ENCODE data around the gene FNTB.
A peak's percentile ranks its signal among the peaks of the same experiment; 100 is the strongest.

Gene FNTB

DNA sequence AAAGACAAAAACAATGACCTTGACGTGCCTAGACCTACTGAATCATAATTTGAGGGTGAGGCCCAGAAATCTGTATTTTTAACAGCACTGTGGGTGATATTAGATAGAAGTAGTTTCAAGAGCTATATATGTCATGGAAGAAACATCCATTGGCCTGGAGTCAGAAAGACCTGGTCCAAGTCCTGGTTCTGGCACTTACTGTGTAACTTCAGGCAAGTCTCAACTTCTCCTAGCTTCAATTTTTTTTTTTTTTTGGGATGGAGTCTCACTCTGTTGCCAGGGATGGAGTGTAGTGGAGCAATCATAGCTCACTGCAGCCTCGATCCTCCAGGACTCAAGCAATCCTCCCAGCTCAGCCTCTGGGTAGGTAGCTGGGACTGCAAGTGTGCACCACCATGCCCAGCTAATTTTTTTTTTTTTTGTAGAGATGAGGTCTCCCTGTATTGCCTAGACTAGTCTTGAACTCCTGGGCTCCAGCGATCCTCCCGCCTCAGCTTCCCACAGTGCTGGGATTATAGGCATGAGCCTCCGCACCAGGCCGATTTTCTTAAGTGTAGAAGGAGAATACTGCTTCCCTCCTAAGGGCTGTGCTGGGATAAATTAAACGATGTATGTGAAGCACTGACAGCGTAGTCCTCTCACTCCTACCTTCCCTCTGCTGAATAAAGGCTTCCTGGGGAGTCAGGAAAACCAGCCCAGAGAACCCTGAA, 29.8 kb upstream of the FNTB start:
- H3K4me3 Mint-ChIP-seq, result no peak overlapping the region
- no peaks in the 10 kb centered on the region for H3K9me3 Mint-ChIP-seq
- ATAC-seq (replicated peaks; ENCODE audit: extremely low read depth, poor library complexity, severe bottlenecking) (no peak), DNase-seq (ENCODE audit: low spot score in 2 of 2) (no peak)
- peaks cover 4% of the 10 kb centered on the region for H3K36me3 Mint-ChIP-seq (ENCODE audit: insufficient read depth)
- H3K4me1 Mint-ChIP-seq, result peaks cover 17% of the 10 kb centered on the region
- no peak overlapping the region for H3K27ac Mint-ChIP-seq (ENCODE audit: low read depth)
- no peaks in the 10 kb centered on the region for H3K27me3 Mint-ChIP-seq

GRCh38 chr14:64958201-64958600, 28.5 kb upstream of the FNTB start:
- Mint-ChIP-seq H3K27ac (ENCODE audit: low read depth) (no peak overlapping the region), H3K4me1 (peaks cover 17% of the 10 kb centered on the region), H3K27me3 (no peaks in the 10 kb centered on the region), H3K4me3 (no peak overlapping the region), H3K36me3 (ENCODE audit: insufficient read depth) (peaks cover 4% of the 10 kb centered on the region), H3K9me3 (no peaks in the 10 kb centered on the region)
- ATAC-seq (replicated peaks; ENCODE audit: extremely low read depth, poor library complexity, severe bottlenecking), result no peak
- no peak for DNase-seq (ENCODE audit: low spot score in 2 of 2)

- Mint-ChIP-seq H3K27ac (ENCODE audit: low read depth) (peak overlapping the region; percentile 44), H3K4me3 (no peak overlapping the region), H3K9me3 (no peaks in the 10 kb centered on the region), H3K4me1 (peaks cover 17% of the 10 kb centered on the region), H3K36me3 (ENCODE audit: insufficient read depth) (peaks cover 4% of the 10 kb centered on the region), H3K27me3 (no peaks in the 10 kb centered on the region)
- ATAC-seq (replicated peaks; ENCODE audit: extremely low read depth, poor library complexity, severe bottlenecking) (no peak), DNase-seq (ENCODE audit: low spot score in 2 of 2) (no peak)
These were observed 28.0 kb upstream of the FNTB start for GRCh38 chr14:64958743-64959142.

DNA sequence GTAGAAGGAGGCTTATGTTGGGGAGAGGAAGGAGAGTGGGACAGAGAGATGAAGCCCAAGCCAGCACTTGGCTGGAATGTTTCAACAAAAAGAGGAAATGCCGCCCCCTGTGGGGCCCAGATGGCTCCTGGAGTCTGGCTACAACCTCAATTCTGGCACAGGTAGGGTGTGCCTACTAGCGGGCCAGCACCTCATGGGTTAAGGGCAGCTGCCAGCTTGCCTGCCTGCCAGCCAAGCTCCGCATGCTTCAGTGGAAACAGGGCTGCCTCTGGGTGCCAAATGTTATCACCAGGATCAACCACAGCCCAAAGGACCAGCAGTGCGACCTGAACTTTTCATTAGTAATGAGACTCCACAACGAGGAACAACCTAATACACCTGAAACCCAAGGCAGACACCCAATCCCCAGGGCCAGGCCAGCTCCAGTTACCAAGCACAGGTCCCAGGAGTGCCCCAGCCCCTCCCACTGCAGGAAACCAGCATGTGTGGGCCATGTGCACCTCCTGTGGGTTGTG, 25.9 kb upstream of the FNTB start:
- Mint-ChIP-seq H3K27ac (ENCODE audit: low read depth) (no peak overlapping the region), H3K27me3 (no peaks in the 10 kb centered on the region), H3K4me3 (no peak overlapping the region), H3K9me3 (no peaks in the 10 kb centered on the region), H3K4me1 (peaks cover 6% of the 10 kb centered on the region), H3K36me3 (ENCODE audit: insufficient read depth) (peaks cover 2% of the 10 kb centered on the region)
- ATAC-seq (replicated peaks; ENCODE audit: extremely low read depth, poor library complexity, severe bottlenecking) (no peak), DNase-seq (ENCODE audit: low spot score in 2 of 2) (no peak)

DNA sequence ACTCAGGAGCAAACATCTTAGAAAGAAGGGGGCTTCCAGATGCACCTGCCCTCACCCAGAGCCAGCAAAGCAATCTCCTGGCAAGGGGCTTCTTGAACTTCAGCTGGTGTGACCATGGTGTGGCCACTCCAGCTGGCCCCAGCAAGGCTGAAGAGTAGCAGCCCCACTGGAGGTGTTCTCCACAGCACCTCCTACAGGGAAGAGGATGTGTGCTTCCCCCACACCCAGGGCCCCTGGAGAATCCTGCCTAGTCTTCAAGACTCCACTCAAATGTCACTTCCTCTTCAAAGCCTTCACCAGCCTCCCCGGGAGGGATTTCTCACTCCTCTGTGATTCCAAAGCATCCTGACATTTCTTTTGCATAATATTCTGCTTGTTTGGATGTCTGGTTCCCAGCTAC, 23.1 kb upstream of the FNTB start:
- no peaks in the 10 kb centered on the region for H3K36me3 Mint-ChIP-seq (ENCODE audit: insufficient read depth)
- H3K27ac Mint-ChIP-seq (ENCODE audit: low read depth), result no peak overlapping the region
- no peaks in the 10 kb centered on the region for H3K9me3 Mint-ChIP-seq
- DNase-seq (ENCODE audit: low spot score in 2 of 2) (no peak), ATAC-seq (replicated peaks; ENCODE audit: extremely low read depth, poor library complexity, severe bottlenecking) (no peak)
- no peak overlapping the region for H3K4me3 Mint-ChIP-seq
- H3K27me3 Mint-ChIP-seq, result no peaks in the 10 kb centered on the region
- H3K4me1 Mint-ChIP-seq, result peaks cover 17% of the 10 kb centered on the region

DNA sequence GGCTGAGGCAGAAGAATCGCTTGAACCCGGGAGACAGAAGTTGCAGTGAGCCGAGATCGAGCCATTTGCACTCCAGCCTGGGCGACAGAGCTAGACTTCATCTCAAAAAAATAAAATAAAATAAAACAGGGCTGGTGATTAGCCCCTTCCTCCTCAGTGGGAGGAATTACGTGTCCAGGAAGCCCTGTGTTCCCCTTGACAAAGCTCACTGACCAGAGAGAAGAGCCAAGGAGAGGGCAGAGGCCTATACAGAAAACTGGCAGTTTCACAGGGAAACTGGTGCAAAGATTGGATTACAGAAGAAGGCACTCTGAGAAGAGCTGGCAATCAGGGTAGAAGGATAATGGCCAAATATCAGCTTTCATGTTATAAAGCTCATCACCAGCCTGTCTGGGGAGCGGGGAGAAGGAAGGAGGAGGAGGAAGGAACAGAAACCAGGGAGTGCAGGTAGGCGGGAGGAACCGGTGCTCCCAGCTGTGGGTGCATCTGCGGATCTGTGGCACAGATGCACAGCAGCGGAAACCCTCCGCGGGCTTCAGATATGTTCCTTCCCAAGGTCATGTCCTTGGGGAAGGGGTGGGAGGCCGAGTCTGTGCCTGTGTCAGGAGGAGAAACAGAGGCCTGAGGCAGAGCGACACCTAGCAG, 21.2 kb upstream of the FNTB start:
- Mint-ChIP-seq H3K27ac (ENCODE audit: low read depth) (no peak overlapping the region), H3K36me3 (ENCODE audit: insufficient read depth) (no peaks in the 10 kb centered on the region), H3K4me3 (no peak overlapping the region), H3K9me3 (no peaks in the 10 kb centered on the region), H3K27me3 (no peaks in the 10 kb centered on the region), H3K4me1 (peaks cover 18% of the 10 kb centered on the region)
- DNase-seq (ENCODE audit: low spot score in 2 of 2) (no peak), ATAC-seq (replicated peaks; ENCODE audit: extremely low read depth, poor library complexity, severe bottlenecking) (no peak)

GRCh38 chr14:64966976-64967375, 19.7 kb upstream of the FNTB start:
- no peak for ATAC-seq (replicated peaks; ENCODE audit: extremely low read depth, poor library complexity, severe bottlenecking)
- Mint-ChIP-seq H3K9me3 (no peaks in the 10 kb centered on the region), H3K36me3 (ENCODE audit: insufficient read depth) (peaks cover 1% of the 10 kb centered on the region), H3K4me3 (no peak overlapping the region), H3K27me3 (no peaks in the 10 kb centered on the region), H3K4me1 (peaks cover 15% of the 10 kb centered on the region), H3K27ac (ENCODE audit: low read depth) (no peak overlapping the region)
- no peak for DNase-seq (ENCODE audit: low spot score in 2 of 2)

- Mint-ChIP-seq H3K4me3 (no peak overlapping the region), H3K27ac (ENCODE audit: low read depth) (no peak overlapping the region), H3K36me3 (ENCODE audit: insufficient read depth) (peaks cover 4% of the 10 kb centered on the region), H3K27me3 (no peaks in the 10 kb centered on the region), H3K4me1 (peaks cover 15% of the 10 kb centered on the region), H3K9me3 (no peaks in the 10 kb centered on the region)
- no peak for DNase-seq (ENCODE audit: low spot score in 2 of 2)
- no peak for ATAC-seq (replicated peaks; ENCODE audit: extremely low read depth, poor library complexity, severe bottlenecking)
These were observed 18.5 kb upstream of the FNTB start for GRCh38 chr14:64968167-64968566.

- DNase-seq (ENCODE audit: low spot score in 2 of 2) (no peak), ATAC-seq (replicated peaks; ENCODE audit: extremely low read depth, poor library complexity, severe bottlenecking) (no peak)
- Mint-ChIP-seq H3K9me3 (no peaks in the 10 kb centered on the region), H3K4me3 (no peak overlapping the region), H3K36me3 (ENCODE audit: insufficient read depth) (peaks cover 4% of the 10 kb centered on the region), H3K27me3 (no peaks in the 10 kb centered on the region), H3K27ac (ENCODE audit: low read depth) (no peak overlapping the region), H3K4me1 (peaks cover 15% of the 10 kb centered on the region)
These were observed 18.0 kb upstream of the FNTB start for GRCh38 chr14:64968651-64969050.

GRCh38 chr14:64970041-64970440, 16.7 kb upstream of the FNTB start:
- Mint-ChIP-seq H3K36me3 (ENCODE audit: insufficient read depth) (peaks cover 6% of the 10 kb centered on the region), H3K9me3 (no peaks in the 10 kb centered on the region), H3K4me3 (no peak overlapping the region), H3K27me3 (no peaks in the 10 kb centered on the region), H3K27ac (ENCODE audit: low read depth) (no peak overlapping the region), H3K4me1 (peaks cover 15% of the 10 kb centered on the region)
- DNase-seq (ENCODE audit: low spot score in 2 of 2), result no peak
- no peak for ATAC-seq (replicated peaks; ENCODE audit: extremely low read depth, poor library complexity, severe bottlenecking)

- H3K4me3 Mint-ChIP-seq, result peak overlapping the region; percentile 70
- no peak for DNase-seq (ENCODE audit: low spot score in 2 of 2)
- peaks cover 15% of the 10 kb centered on the region for H3K4me1 Mint-ChIP-seq
- no peak overlapping the region for H3K27ac Mint-ChIP-seq (ENCODE audit: low read depth)
- no peaks in the 10 kb centered on the region for H3K27me3 Mint-ChIP-seq
- no peaks in the 10 kb centered on the region for H3K9me3 Mint-ChIP-seq
- ATAC-seq (replicated peaks; ENCODE audit: extremely low read depth, poor library complexity, severe bottlenecking), result no peak
- peaks cover 6% of the 10 kb centered on the region for H3K36me3 Mint-ChIP-seq (ENCODE audit: insufficient read depth)
These were observed 15.8 kb upstream of the FNTB start for GRCh38 chr14:64970776-64971477.

DNA sequence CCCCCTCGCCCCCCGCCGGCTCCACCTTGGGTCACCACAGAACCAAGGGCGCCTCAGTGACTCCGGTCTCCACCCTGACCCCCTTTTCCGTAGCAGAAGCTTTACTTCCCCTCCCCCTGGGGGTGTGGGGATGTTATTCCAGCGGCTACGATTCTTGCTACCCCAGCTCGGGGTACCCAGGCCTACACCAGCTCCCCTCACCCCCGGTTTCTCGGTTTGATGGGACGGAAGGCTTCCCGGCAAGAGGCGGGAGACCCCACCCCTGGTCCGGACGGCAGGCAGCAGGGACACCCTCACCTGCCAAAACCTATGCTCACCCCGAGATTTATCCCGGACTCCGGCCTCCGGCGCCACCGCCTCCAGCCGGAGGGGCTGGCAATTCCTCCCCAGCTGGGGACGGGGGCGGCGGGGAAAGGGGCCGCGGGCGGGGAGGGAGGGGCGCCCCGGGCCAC, 15.2 kb upstream of the FNTB start:
- Mint-ChIP-seq H3K9me3 (no peaks in the 10 kb centered on the region), H3K4me3 (peak overlapping the region; percentile 70), H3K36me3 (ENCODE audit: insufficient read depth) (peaks cover 6% of the 10 kb centered on the region), H3K4me1 (peaks cover 15% of the 10 kb centered on the region), H3K27ac (ENCODE audit: low read depth) (no peak overlapping the region), H3K27me3 (no peaks in the 10 kb centered on the region)
- ATAC-seq (replicated peaks; ENCODE audit: extremely low read depth, poor library complexity, severe bottlenecking) (no peak), DNase-seq (ENCODE audit: low spot score in 2 of 2) (no peak)

All from central memory CD8-positive, alpha-beta T cell (primary cell).